Lower lobe of right lung (tissue), 2 donors: ENCODE results near the gene HDHD5. TPM values are rescaled to one million over a fixed set of nuclear protein-coding genes. Genes with fewer than 3 reads are reported as not detected.

Experiments
- ATAC-seq, 2 donors: fragments of 200-7000 bp; cut with Tn5 transposase; one replicate each; pipeline ENCODE4 v1.9.1; 2020 to 2022; ENCODE audit warnings: mild to moderate bottlenecking in 2 of 2, moderate library complexity in 2 of 2
- DNase-seq: peaks from one replicate; pipeline ENCODE4 v3.0.0-alpha.2; 2020
- H3K27ac ChIP-seq: fragments of 200-600 bp; one replicate; pipeline ENCODE4 v1.8.0; 2022
- H3K27me3 ChIP-seq: fragments of 200-600 bp; one replicate; pipeline ENCODE4 v1.8.0; 2022; ENCODE audit warnings: low read depth
- H3K36me3 ChIP-seq: fragments of 200-600 bp; one replicate; pipeline ENCODE4 v1.8.0; 2022; ENCODE audit warnings: mild to moderate bottlenecking
- H3K4me1 ChIP-seq: fragments of 200-600 bp; one replicate; pipeline ENCODE4 v1.8.0; 2022
- H3K4me3 ChIP-seq: fragments of 200-600 bp; one replicate; pipeline ENCODE4 v1.8.0; 2022; ENCODE audit warnings: mild to moderate bottlenecking
- H3K9me3 ChIP-seq: fragments of 200-600 bp; one replicate; pipeline ENCODE4 v1.8.0; 2022
- intact Hi-C: fragments of 100-400 bp; cut with DNase I; formaldehyde crosslinking; loops from one replicate; pipeline ENCODE4 v1.11.0; 2022
- total RNA-seq: library from RNA; stranded (reverse); fragmentation: NEBNext Ultra II Directional; extraction: Animal tissue kit (Norgen Biotek cat#: 25700); gene quantifications from one replicate; pipeline ENCODE4 v1.2.1, GENCODE V29; 2021
- TF ChIP-seq, protein P1 (sequence below): fragments of 200-600 bp; IDR thresholded peaks from one replicate; pipeline ENCODE4 v1.8.0; 2022; ENCODE audit warnings: antibody characterized with exemption, mild to moderate bottlenecking
- donor health status: DM: no; HTN: yes; CAD: no; lungs with severe emphysema.

HDHD5 gene
- total RNA-seq, 1 donor from 2014 or later, result 26.2 TPM

DNA sequence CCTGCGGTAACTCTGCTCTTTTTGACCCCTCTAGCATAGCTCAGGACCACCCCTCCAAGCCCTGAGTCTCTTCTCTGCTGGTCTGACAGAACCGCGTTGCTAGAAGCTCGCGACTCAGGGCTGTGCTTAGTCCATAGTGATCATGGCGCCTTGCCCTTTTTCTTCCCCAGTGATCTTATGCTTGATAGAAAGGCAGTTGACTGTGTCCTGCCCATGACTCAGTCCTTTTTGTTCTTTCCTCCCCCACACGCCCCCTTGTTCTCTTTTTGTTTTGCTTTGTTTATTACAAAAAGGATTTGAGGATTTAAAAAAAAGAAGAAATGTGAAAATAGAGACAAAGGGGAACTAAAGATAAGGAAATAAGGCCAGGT, 56.8 kb downstream of the HDHD5 start:
- no peak for DNase-seq
- Histone ChIP-seq H3K36me3 (peaks cover 93% of the 10 kb centered on the region), H3K4me1 (peaks cover 59% of the 10 kb centered on the region), H3K27me3 (no peaks in the 10 kb centered on the region), H3K4me3 (no peak overlapping the region), H3K9me3 (no peaks in the 10 kb centered on the region), H3K27ac (no peak overlapping the region)
- intact Hi-C loops, result no loop called here
- TF ChIP-seq, protein P1, sequence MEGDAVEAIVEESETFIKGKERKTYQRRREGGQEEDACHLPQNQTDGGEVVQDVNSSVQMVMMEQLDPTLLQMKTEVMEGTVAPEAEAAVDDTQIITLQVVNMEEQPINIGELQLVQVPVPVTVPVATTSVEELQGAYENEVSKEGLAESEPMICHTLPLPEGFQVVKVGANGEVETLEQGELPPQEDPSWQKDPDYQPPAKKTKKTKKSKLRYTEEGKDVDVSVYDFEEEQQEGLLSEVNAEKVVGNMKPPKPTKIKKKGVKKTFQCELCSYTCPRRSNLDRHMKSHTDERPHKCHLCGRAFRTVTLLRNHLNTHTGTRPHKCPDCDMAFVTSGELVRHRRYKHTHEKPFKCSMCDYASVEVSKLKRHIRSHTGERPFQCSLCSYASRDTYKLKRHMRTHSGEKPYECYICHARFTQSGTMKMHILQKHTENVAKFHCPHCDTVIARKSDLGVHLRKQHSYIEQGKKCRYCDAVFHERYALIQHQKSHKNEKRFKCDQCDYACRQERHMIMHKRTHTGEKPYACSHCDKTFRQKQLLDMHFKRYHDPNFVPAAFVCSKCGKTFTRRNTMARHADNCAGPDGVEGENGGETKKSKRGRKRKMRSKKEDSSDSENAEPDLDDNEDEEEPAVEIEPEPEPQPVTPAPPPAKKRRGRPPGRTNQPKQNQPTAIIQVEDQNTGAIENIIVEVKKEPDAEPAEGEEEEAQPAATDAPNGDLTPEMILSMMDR, result no peak
- no peak for ATAC-seq

- Histone ChIP-seq H3K9me3 (no peaks in the 10 kb centered on the region), H3K4me3 (no peak overlapping the region), H3K27ac (no peak overlapping the region), H3K4me1 (peaks cover 61% of the 10 kb centered on the region), H3K36me3 (peaks cover 92% of the 10 kb centered on the region), H3K27me3 (no peaks in the 10 kb centered on the region)
- DNase-seq (no peak), ATAC-seq (peak in 1 of 2 donors; percentile 50)
- TF ChIP-seq, protein P1, result no peak
- intact Hi-C loops, result no loop called here
Observed at GRCh38 chr22:17101475-17102296, 57.4 kb downstream of the HDHD5 start.

GRCh38 chr22:17100621-17101020, 58.5 kb downstream of the HDHD5 start:
- H3K4me3 ChIP-seq, result no peak overlapping the region
- ATAC-seq, result peak; percentile 22 to 46
- intact Hi-C loops, result no loop called here
- TF ChIP-seq, protein P1, result no peak
- H3K9me3 ChIP-seq, result no peaks in the 10 kb centered on the region
- no peak for DNase-seq
- peaks cover 81% of the 10 kb centered on the region for H3K36me3 ChIP-seq
- H3K27ac ChIP-seq, result no peak overlapping the region
- H3K4me1 ChIP-seq, result peaks cover 57% of the 10 kb centered on the region
- no peaks in the 10 kb centered on the region for H3K27me3 ChIP-seq

- ATAC-seq, result peak; percentile 78 to 79
- H3K27me3 ChIP-seq, result no peaks in the 10 kb centered on the region
- no peak overlapping the region for H3K4me3 ChIP-seq
- peaks cover 53% of the 10 kb centered on the region for H3K4me1 ChIP-seq
- no peaks in the 10 kb centered on the region for H3K9me3 ChIP-seq
- DNase-seq, result peak; percentile 65
- intact Hi-C loops, result no loop called here
- TF ChIP-seq, protein P1, result no peak
- peaks cover 70% of the 10 kb centered on the region for H3K36me3 ChIP-seq
- no peak overlapping the region for H3K27ac ChIP-seq
Observed at GRCh38 chr22:17098379-17098819, 60.7 kb downstream of the HDHD5 start.

GRCh38 chr22:17097701-17098100, 61.4 kb downstream of the HDHD5 start:
- Histone ChIP-seq H3K9me3 (no peaks in the 10 kb centered on the region), H3K4me1 (peaks cover 53% of the 10 kb centered on the region), H3K36me3 (peaks cover 66% of the 10 kb centered on the region), H3K27me3 (no peaks in the 10 kb centered on the region), H3K4me3 (no peak overlapping the region), H3K27ac (peak overlapping the region; percentile 18)
- TF ChIP-seq, protein P1, result no peak
- intact Hi-C loops, result no loop called here
- ATAC-seq, result no peak
- DNase-seq, result no peak
